Prostate gland (tissue), 2 donors: Measurements from ENCODE around the gene KIF5A.

Experiments
- CTCF ChIP-seq, 4 experiments: fragments of 200-600 bp in 2 of 4; fragments of 450-650 bp in 2 of 4; sonication (generic) in 2 of 4; IDR thresholded peaks; 1 replicate in 3 of 4; 2 replicates in 1 of 4; pipeline ENCODE4 v1.5.1; 2016 to 2019; ENCODE audit warnings: antibody characterized with exemption in 4 of 4, mild to moderate bottlenecking in 2 of 4, moderate library complexity in 2 of 4
- POLR2A ChIP-seq: fragments of 450-650 bp; IDR thresholded peaks from one replicate; pipeline ENCODE4 v1.6.1; 2016; ENCODE audit warnings: antibody characterized with exemption, mild to moderate bottlenecking

GRCh38 chr12:57623811-57624390 is 74.1 kb downstream of the KIF5A start:
- TF ChIP-seq CTCF (IDR thresholded peaks at IDR 0.05) = no peak
- TF ChIP-seq POLR2A = no peak
